ENCODE measurements around the gene DYNLT1.
"Not testable (repeated sequence)": the region's sequence is repeated elsewhere in the genome, so short reads cannot be mapped to it uniquely, and the experiment has no call there.

The DYNLT1 gene

GRCh38 chr6:158642097-158642601, 2.4 kb downstream of the DYNLT1 start:
- DNase-seq (ENCODE audit: low read depth) = no peak

- DNase-seq (ENCODE audit: low read depth) = no peak
These were observed 4.0 kb downstream of the DYNLT1 start for GRCh38 chr6:158640519-158640918.

DNA sequence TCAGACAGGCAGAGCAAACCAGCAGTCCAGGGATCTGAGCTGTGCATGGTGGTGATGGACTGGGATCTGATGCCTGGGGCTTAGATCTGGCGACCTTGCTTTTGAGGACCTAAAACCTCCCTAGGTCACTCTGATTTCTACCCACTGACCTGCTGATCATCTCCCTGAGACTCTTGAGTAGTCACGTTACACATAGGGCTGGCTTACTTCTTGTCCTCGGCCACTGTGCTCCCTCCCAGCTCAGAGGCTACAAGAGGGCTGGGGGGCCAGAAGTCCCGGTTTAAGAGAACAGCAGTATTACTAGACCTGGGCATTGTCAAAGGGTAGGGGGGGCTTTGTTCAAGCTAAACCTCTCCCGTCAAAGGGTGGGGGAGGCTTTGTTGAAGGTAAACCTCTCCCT, 5.5 kb downstream of the DYNLT1 start:
- no peak for DNase-seq (ENCODE audit: low read depth)

DNA sequence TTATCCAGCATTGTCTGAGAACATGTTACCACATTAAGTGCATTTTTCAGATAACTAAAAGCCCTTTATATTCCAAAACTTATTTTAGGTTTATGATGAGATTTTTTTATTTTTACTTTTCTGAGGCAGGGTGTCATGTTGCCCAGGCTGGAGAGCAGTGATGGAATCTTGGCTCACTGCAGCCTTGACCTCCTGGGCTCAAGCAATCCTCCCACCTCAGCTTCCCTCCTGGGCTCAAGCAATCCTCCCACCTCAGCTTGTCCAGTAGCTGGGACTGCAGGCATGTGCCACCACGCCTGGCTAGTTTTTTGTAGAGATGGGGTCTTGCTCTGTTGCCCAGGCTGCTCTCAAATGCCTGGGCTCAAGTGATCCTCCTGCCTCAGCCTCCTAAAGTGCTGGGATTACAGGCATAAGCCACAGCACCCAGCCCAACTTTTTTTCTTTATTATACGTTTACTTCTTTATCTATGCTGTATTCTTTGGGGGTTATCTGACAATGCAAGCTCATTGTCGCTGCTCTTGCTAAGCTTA, 6.2 kb downstream of the DYNLT1 start:
- DNase-seq (ENCODE audit: low read depth) = no peak

DNA sequence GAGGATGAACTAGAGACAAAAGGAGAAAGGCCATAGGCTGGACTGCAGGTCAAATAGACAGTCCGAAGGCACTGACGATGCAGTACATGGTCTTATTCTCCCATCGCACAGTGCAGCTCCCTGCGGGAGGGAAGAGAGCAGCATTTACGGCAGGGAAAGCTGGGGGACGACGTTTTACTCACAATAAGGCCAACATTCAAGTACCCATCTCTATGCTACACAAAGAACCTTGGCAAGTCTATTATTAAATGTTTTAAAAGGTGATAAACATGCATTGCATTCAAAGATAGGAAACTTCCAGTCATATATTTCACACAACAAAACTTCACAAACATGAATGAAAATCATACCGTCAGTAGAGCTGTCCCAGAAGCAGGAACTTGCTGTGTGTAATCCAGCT, 7.8 kb downstream of the DYNLT1 start:
- no peak for DNase-seq (ENCODE audit: low read depth)

- DNase-seq (ENCODE audit: low read depth) = no peak
These were observed 9.0 kb downstream of the DYNLT1 start for GRCh38 chr6:158635427-158636073.

GRCh38 chr6:158634695-158635426, 9.7 kb downstream of the DYNLT1 start:
- no peak for DNase-seq (ENCODE audit: low read depth)

GRCh38 chr6:158633127-158633526, 11.4 kb downstream of the DYNLT1 start:
- DNase-seq (ENCODE audit: low read depth) = no peak

DNA sequence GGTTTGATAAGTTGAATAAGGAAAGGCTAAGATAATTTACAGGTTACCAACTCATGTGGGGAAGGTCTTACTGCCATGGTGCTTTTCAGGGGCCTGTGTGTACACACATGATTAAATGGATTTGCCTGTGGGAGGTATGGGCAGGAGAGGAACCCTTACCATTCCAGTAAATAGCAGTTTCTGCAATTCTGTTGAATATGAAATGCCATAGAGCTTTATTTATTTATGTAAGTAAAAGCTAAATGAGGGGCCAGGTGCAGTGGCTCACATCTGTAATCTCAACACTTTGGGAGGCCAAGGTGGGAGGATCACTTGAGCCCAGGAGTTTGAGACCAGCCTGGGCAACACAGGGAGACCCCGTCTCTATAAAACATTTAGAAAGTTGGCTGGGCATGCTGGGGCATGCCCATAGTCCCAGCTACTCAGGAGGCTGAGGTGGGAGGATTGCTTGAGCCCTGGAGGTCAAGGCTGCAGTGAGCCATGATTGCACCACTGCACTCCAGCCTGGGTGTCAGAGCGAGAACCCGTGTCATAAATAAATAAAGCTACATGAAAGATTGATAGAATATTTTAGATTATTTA, 11.9 kb downstream of the DYNLT1 start:
- not testable (repeated sequence) for DNase-seq (ENCODE audit: low read depth)

DNA sequence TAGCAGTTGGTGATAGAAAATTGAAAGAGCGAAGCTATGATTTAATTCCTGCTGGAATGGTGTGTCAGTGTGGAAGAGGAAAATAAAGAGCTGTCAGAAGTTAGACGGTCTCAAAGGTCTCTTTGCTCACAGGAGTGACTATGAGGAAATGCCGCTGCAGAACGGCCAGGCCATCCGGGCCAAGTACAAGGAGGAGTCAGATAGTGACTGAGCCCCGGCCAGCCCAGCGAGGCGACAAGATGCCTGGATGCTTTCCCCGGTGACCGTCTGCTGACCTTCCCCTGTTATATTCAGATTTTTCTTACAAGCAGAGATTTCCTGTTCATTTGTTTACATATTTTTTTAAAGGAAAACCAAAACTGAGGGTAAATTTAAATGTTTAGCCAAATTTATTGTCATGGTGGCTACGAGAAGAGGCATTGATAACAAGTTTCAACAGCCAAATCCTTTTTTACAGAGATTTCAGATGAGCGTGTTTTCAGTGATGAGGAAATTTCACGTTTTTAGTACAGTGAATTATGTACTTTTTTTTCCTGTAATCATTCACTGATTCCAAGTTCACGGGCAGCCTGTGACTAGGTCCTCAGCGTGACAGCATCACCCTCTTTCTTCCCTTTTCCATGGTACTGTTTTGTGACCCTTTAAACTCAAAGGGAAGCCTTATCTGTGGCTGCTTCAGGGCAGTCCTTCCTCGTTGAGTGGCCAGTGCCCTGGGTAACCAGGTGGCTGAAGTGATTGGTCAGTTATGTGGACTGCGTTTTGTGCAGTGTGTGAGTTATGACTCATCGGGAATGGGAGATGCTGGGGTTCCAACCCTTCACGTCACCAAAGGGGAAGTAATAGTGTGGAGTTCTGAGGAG, 12.6 kb downstream of the DYNLT1 start:
- no peak for DNase-seq (ENCODE audit: low read depth)

GRCh38 chr6:158630938-158631616, 13.5 kb downstream of the DYNLT1 start:
- DNase-seq (ENCODE audit: low read depth) = no peak

- DNase-seq (ENCODE audit: low read depth) = no peak
These were observed 14.9 kb downstream of the DYNLT1 start for GRCh38 chr6:158629367-158630221.

- no peak for DNase-seq (ENCODE audit: low read depth)
These were observed 16.0 kb downstream of the DYNLT1 start for GRCh38 chr6:158628542-158628941.

DNA sequence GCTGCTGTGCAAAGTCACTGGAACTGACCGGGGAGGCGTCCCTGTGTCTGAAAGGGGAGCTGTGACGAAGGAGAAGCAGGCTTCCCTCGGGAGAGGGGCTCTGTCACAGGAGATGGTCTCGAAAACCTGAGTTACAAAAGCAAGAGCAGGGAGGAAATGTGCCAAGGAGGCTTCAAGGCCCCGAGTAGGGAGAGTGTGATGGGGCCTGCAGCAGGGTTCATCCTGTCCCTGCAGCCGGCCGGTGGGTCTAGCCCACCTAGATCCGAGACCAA, 16.7 kb downstream of the DYNLT1 start:
- DNase-seq (ENCODE audit: low read depth) = no peak

DNA sequence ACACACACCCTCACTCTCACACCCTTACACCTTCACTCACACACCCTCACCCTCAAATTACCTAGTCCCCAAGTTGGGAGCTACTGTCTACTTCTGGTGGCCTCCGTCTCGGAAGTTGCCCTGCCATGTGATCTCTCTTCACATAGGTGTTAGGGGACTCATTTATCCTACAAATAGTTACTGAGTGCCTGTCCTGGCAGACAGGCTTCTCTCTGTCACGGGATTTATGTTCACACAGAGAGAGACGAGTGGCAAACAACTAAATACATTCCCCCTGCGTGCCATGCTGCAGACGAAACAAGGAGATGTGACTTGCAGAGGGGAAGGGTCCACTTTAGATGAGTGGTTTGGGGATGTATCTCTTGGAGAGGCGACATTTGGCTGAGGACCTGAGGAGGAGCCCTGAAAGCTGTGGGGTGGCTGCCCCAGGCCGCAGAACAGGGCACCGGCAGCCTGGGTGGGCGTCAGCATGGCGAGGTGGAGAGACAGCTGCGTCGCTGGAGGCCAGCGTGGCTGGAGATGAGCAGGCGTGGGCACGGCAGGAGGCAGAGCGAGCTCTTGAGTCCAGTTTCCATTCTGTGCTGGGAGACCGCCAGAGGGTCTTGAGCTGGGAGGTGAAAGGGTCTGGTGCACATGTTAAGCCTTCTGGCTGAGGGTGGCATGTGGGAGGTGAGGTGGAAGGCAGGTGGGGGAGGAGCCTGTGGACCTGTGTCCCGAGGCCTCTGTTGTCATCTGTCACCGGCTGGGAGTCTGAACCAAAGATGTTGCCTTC, 17.2 kb downstream of the DYNLT1 start:
- DNase-seq (ENCODE audit: low read depth) = no peak

GRCh38 chr6:158626360-158627167, 18.0 kb downstream of the DYNLT1 start:
- no peak for DNase-seq (ENCODE audit: low read depth)

DNA sequence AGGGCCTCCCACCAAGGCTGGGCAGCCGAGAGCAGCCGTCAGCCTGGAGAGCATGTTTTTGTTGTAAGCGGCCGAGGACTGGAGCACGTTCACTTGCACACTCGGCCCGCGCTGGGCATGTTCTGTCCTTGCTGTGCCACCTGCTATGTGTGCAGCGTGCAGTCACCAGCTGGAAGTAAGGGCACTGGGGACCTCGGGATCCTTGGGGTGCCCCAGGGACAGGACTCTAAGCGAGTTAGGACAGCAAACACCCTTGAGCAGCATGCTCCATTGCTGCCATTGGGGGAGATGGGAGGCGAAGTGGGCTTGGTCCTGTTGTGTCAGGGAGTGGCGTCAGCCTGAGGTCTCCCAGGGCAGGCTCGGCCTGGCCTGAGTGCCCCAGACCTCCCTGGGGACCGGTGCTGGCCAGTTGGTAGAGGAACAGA, 18.6 kb downstream of the DYNLT1 start:
- no peak for DNase-seq (ENCODE audit: low read depth)

- no peak for DNase-seq (ENCODE audit: low read depth)
These were observed 19.6 kb downstream of the DYNLT1 start for GRCh38 chr6:158624684-158625682.

Measured in T-helper 22 cell (primary cell).